Right renal pelvis (tissue), 4 donors: ENCODE data around the gene KIAA1217. TPM values are rescaled to one million over a fixed set of nuclear protein-coding genes. Genes with fewer than 3 reads are reported as not detected.

ENCODE experiments used
- DNase-seq, 4 donors: peaks; one replicate each; pipeline ENCODE4 v3.0.0-alpha.2; 2013; ENCODE audit warnings: low read depth in 4 of 4, low spot score in 3 of 4, missing footprints in 1 of 4
- polyA plus RNA-seq, 4 donors: library from polyadenylated mRNA; unstranded; fragments of 120-200 nt; gene quantifications; one replicate each; pipeline ENCODE4 v1.2.1, GENCODE V29; 2013; ENCODE audit not compliant: insufficient read length in 4 of 4

The KIAA1217 gene
- polyA plus RNA-seq, 4 donors, result 77.7 to 94.6 (median 84.9) TPM

DNA sequence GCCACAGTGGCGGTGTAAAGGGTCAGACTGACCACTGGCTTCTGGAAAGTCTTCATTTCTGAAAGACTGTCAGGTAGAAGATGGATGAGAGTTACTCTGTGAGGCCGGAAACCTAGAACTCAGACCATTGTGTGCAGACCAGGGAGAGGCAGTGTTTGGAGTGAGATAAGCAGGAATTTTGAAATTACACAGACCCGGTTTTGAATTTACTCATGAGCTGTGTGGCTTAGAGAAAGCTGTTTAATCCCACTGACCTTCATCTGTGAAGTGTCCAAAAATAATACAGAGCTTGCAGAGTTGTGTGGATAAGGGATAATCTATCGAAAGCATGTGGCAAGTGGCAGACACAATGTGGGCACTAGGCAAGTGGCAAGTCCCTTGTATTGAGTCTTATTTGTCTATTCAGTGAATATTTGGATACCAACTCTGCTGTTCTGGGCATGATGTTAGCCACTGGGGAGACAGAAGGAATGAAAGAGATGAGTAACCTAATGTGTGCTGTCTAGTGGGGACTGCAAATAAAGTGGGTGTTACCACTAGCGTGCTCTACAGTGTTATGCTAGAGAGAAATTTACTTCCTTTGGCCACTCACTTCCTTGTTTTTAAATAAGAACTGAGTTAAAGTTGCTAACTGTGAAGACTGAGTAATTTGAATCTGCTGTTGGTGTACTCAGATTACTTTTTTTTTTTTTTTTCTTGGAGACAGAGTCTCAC lies 69.4 kb downstream of the KIAA1217 start:
- DNase-seq, result no peak

DNA sequence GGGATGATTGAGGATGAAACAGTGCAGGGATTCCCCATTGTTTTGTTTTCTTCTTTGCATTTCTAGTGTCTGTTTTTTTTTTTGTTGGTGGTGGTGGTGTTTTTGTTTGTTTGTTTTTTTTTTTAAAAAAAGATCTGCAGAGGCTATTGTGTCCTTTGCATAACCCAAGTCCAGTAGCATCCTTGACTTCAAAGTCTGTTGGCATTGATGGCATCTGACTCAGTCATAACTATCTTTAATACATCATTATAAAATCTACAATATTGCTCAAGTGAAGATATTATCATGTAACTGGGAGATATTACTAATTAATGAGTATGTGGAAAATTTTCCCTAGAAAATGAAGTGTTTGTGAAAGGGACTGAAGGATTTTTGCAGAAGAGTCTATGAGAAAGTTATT lies 70.2 kb downstream of the KIAA1217 start:
- DNase-seq, result no peak

DNA sequence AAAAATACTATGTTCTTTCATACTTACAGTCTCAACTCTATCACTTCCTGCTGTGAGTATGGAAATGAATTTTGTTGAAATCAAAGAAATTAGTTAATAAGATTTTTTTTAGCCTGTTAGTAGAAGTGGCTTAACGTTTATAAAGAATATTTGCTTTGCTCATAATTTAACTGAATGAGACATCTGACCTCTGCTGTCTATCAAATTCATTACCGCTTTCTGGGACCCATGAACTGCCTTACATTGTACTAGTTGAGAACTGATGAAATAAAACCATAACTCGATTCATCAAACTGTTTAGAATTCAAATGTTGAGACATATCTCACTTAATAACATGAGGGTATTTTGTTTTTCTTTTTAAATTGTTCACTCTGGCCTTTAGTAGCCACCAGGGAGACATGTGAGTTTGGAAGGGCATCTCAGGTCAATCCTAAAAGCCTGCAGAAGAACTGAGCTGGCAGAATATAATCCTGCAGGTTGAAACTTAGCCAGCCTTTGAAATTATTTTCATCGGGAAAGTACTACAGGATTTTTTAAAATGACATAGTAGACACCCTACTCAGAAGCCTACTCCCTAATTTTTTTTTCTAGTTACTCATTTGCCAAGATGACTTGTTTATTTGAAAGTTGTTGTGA lies 78.7 kb downstream of the KIAA1217 start:
- DNase-seq, result no peak

DNA sequence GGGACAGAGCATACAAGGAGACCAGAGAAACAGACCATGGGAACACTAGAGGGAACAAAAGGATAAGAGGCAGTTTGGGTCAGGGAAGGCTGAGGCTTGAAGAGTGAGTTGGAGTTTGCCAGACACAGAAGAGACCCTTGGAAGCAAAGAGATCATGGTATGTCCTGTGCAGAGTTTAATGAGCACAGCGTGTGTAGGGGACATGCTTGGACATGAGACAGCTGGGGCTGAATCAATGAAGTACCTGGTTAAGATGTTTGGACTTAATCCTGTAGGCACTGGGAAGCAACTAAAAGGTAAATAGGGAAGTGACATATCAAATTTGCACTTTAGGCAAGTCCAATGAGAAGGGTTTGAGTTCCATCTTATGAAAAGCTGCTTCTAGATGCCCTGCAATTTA lies 79.6 kb downstream of the KIAA1217 start:
- DNase-seq, result no peak

DNA sequence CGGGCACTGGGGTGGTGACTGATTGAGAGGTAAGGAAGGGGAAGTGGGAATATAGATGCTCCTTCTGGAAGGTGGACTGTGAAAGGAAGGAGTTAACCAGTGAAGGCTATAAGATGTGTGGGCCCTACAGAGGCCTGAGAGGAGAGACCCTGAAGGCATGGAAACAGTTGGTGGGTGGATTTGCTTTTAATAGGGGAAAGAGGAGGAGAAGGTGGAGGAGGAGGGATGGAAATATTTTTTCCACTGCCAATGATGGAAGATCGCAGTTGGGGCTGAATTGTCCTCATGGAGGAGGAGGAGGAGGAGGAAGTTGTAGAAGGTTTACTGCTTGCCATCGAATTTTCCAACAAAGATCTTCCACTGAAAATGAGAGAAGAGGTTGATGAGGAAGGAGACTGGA lies 80.3 kb downstream of the KIAA1217 start:
- DNase-seq, result no peak

- DNase-seq, result no peak
These were observed 83.7 kb downstream of the KIAA1217 start for GRCh38 chr10:24292304-24293293.

- no peak for DNase-seq
These were observed 90.8 kb downstream of the KIAA1217 start for GRCh38 chr10:24299578-24300260.

DNA sequence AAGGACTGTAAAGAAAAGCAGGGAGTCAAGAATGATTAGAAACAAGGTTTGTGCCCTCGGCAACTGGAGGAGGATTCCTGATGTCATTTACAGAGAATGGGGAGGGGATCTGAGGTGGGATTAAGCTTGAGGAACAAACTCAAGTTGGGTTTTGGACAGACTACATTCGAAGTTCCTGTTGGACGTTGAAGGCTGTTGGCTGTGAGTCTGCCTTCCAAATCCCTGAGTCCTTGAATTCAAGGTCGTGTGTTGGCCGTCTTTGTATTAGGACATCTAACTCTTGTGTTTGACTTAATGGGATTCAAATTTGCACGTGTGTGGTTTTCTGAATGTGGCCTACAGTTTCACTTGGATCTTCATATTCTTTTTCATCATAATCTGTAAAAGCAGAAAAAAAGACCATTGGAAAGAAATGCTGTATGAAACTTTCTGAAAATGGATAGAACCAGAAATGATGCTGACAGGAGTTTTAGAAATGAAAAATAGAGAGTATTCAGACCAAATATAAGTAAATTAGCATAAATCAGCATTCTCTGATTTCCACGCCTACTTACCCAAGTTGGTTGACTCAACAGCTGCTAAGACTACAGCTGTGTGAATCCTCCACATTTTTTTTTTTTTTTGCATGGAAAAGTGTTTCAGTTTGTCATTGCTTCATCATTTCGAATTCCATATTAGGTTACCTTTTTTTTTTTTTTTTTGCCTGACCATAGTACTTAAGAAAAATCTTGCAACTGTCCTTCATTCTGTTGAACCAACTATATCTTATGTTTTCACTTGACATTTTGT lies 94.8 kb downstream of the KIAA1217 start:
- DNase-seq, result no peak

- DNase-seq, result no peak
These were observed 96.9 kb downstream of the KIAA1217 start for GRCh38 chr10:24305551-24306506.

- no peak for DNase-seq
These were observed 97.6 kb downstream of the KIAA1217 start for GRCh38 chr10:24306507-24306875.

GRCh38 chr10:24307116-24307515 lies 98.2 kb downstream of the KIAA1217 start:
- DNase-seq, result no peak

DNA sequence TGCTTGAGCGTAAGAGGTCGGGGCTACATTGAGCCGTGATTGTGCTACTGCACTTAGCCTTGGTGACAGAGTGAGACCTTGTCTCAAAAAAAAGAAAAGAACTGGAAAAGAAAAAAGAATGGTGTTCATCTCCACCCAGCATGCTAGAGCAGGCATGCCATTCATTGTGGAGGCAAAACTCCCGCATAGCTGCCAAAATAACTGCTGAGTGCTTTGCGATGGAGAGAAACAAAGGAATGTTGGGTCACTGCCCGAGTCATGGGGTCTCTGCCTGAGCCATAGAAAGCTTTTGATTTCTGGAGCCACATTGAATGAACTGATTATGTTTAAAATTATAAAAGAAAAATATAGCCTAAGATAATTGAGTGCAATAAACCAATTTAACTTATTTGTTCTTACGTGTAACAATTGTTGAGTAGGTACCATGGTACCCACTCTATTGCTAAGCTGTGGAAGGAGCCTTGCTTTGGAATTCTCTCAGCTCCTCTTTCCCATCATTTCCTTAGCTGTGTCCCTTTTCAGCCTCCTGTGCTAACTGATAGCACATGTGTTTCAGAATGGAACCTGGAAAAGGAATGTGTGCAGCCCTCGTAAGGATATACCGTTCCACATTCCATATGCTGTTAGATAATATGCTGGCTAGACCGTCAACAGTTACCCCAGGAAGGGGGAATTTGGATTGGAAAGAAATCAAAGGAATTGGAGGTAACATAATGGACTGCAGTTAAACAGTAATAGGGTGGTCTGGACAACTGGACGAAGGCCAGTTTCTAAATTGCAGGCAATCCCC lies 99.0 kb downstream of the KIAA1217 start:
- no peak for DNase-seq

- DNase-seq, result no peak
These were observed 101.2 kb downstream of the KIAA1217 start for GRCh38 chr10:24310104-24310503.

- no peak for DNase-seq
These were observed 103.0 kb downstream of the KIAA1217 start for GRCh38 chr10:24311888-24312287.

- DNase-seq, result no peak
These were observed 104.3 kb downstream of the KIAA1217 start for GRCh38 chr10:24313283-24313682.

DNA sequence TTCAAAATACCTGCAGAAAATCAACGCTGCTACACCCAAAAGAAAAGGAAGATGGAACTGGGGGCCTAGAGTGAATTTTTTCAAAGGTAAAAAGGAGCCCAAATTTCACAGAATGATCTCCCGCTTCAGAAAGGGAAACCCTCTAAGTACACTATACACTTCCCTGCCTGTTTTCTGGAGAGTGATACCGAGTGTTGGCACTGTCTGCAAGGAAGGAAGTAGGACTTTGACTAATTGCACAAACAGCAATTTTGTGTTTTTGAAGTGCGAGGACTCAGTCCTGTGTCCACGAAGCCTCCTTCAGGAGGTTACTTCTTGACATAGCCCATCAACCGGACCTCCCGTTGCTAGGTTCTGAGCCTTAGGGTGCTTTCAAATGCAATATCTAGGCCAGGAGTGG lies 106.3 kb downstream of the KIAA1217 start:
- no peak for DNase-seq

GRCh38 chr10:24318517-24318916 lies 109.6 kb downstream of the KIAA1217 start:
- no peak for DNase-seq

GRCh38 chr10:24320373-24320772 lies 111.4 kb downstream of the KIAA1217 start:
- DNase-seq, result no peak
